ENCODE data around the gene ATG9A.

Gene ATG9A

DNA sequence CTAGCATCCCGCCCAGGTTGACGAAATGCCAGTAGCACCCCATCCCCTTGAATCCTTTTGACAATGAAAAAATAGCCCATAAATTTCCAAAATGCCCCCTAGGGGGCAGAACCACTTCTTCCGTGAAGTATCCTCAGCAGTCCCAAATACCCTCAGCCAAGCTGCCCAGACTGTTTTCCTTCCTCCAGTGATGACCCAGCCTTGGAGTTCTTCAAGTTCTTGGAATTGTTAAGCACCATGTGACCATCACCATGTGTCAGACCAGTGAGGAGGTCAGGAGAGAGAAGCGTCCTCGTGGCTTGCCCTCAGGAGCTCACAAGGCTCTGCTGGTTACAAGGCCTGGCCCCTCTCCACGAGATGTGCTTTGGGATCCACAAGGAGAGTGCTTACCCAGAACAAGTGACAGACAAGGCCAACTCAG lies 58.2 kb downstream of the ATG9A start (continued):
- TF ChIP-seq, protein P1, sequence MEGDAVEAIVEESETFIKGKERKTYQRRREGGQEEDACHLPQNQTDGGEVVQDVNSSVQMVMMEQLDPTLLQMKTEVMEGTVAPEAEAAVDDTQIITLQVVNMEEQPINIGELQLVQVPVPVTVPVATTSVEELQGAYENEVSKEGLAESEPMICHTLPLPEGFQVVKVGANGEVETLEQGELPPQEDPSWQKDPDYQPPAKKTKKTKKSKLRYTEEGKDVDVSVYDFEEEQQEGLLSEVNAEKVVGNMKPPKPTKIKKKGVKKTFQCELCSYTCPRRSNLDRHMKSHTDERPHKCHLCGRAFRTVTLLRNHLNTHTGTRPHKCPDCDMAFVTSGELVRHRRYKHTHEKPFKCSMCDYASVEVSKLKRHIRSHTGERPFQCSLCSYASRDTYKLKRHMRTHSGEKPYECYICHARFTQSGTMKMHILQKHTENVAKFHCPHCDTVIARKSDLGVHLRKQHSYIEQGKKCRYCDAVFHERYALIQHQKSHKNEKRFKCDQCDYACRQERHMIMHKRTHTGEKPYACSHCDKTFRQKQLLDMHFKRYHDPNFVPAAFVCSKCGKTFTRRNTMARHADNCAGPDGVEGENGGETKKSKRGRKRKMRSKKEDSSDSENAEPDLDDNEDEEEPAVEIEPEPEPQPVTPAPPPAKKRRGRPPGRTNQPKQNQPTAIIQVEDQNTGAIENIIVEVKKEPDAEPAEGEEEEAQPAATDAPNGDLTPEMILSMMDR (tag by site-specific recombination; IDR thresholded peaks at IDR 0.05), result peak; percentile 28; the same call in 1 of the 2 replicates

DNA sequence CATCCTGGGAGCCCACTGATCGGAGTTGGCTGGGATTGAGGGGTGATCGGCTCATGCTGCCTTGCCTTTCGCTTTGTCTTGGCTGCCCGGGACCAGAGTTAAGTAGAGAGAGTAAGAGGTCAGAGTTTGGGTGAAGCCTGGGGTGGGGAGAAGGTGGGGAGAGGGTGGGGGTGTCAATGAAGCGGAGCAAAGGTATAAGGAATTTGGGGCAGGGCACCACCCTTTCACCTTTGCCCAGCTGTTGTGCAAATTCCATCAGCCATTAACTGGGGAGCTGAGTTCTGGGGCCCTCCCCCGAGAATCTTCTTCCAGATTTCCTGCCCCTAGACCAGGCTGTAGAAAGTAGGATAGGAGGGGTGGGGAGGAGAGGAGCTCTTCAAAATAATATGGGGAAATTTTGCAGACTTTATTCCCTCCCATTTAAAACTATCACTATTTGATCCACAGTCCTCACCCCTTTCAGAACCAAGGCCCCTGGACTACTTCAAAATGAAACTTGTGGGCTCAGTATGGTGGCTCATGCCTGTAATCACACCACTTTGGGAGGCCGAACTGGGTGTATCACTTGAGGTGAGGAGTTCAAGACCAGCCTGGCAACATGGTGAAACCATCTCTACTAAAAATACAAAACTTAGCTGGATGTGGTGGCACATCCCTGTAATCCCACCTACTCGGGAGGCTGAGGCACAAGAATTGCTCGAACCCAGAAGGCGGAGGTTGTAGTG lies 59.3 kb downstream of the ATG9A start, which contains the start of gene SLC23A3:
SLC23A3 (minus strand) TSS at position 100 of the 725 bp plus-strand sequence; CDS start at position 55, 45 bp downstream.
- CTCF ChIA-PET, result interaction anchor here (0.7 to 8.4 kb wide), 13 partner anchors 12 to 363 kb away, joined by 3 to 101 read pairs (median 5); partner anchors contain the start of gene NHEJ1
- no peaks in the 10 kb centered on the region for H3K9me3 ChIP-seq (ENCODE audit: control insufficient read depth, insufficient read depth, low read depth, low read length)
- no peak within 1 kb of the TSS for H3K27ac ChIP-seq (ENCODE audit: extremely low read depth, low read depth, low read length)
- TF ChIP-seq ZNF416 (tag by site-specific recombination; IDR thresholded peaks at IDR 0.05) (no peak), SP3 (tag by site-specific recombination; IDR thresholded peaks at IDR 0.05) (no peak), ZNF24 (tag by site-specific recombination; IDR thresholded peaks at IDR 0.05) (no peak), OSR2 (tag by site-specific recombination; IDR thresholded peaks at IDR 0.05) (no peak), ZNF211 (tag by site-specific recombination; IDR thresholded peaks at IDR 0.05; ENCODE audit: low read depth) (no peak), ZNF792 (tag by site-specific recombination; IDR thresholded peaks at IDR 0.05) (no peak), RBAK (tag by site-specific recombination; IDR thresholded peaks at IDR 0.05) (no peak)
- TF ChIP-seq, protein P2, sequence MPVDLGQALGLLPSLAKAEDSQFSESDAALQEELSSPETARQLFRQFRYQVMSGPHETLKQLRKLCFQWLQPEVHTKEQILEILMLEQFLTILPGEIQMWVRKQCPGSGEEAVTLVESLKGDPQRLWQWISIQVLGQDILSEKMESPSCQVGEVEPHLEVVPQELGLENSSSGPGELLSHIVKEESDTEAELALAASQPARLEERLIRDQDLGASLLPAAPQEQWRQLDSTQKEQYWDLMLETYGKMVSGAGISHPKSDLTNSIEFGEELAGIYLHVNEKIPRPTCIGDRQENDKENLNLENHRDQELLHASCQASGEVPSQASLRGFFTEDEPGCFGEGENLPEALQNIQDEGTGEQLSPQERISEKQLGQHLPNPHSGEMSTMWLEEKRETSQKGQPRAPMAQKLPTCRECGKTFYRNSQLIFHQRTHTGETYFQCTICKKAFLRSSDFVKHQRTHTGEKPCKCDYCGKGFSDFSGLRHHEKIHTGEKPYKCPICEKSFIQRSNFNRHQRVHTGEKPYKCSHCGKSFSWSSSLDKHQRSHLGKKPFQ (tag by site-specific recombination; IDR thresholded peaks at IDR 0.05), result no peak
- TF ChIP-seq, protein P3, sequence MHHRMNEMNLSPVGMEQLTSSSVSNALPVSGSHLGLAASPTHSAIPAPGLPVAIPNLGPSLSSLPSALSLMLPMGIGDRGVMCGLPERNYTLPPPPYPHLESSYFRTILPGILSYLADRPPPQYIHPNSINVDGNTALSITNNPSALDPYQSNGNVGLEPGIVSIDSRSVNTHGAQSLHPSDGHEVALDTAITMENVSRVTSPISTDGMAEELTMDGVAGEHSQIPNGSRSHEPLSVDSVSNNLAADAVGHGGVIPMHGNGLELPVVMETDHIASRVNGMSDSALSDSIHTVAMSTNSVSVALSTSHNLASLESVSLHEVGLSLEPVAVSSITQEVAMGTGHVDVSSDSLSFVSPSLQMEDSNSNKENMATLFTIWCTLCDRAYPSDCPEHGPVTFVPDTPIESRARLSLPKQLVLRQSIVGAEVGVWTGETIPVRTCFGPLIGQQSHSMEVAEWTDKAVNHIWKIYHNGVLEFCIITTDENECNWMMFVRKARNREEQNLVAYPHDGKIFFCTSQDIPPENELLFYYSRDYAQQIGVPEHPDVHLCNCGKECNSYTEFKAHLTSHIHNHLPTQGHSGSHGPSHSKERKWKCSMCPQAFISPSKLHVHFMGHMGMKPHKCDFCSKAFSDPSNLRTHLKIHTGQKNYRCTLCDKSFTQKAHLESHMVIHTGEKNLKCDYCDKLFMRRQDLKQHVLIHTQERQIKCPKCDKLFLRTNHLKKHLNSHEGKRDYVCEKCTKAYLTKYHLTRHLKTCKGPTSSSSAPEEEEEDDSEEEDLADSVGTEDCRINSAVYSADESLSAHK (tag by site-specific recombination; IDR thresholded peaks at IDR 0.05), result no peak
- H3K4me3 ChIP-seq (ENCODE audit: low read depth, low read length), result no peak within 1 kb of the TSS
- POLR2A ChIA-PET, result interaction anchor here (0.5 to 1.0 kb wide), 2 partner anchors 41 to 59 kb away, joined by 3 to 5 read pairs; partner anchors contain the start of genes ANKZF1 and ATG9A
- H3K4me1 ChIP-seq (ENCODE audit: control insufficient read depth, insufficient read depth, low read length), result no peaks in the 10 kb centered on the region
- peaks cover 1 to 36% of the 10 kb centered on the region in 2 experiments; a peak in 2 of 3 replicates for H3K36me3 ChIP-seq (ENCODE audit: control insufficient read depth in 2 of 2, insufficient read depth in 1 of 2, low read length in 2 of 2)

All from HEK293 (cell line).